ENCODE data around the gene DUSP8.

Gene DUSP8

GRCh38 chr11:1522081-1522424 is 50.0 kb downstream of the DUSP8 start:
- ATAC-seq = no peak
- TF ChIP-seq ISL1 (CRISPR knock-in tag; IDR thresholded peaks at IDR 0.05) (no peak), ZC3H10 (CRISPR knock-in tag; IDR thresholded peaks at IDR 0.05) (no peak), ZFP3 (CRISPR knock-in tag; IDR thresholded peaks at IDR 0.05) (no peak), ARNTL (CRISPR knock-in tag; IDR thresholded peaks at IDR 0.05; ENCODE audit: borderline replicate concordance, low read depth) (no peak), POU6F1 (CRISPR knock-in tag; IDR thresholded peaks at IDR 0.05; ENCODE audit: borderline replicate concordance, low read depth) (no peak), BACH2 (CRISPR knock-in tag; IDR thresholded peaks at IDR 0.05; ENCODE audit: borderline replicate concordance) (no peak), SNAI2 (CRISPR knock-in tag; IDR thresholded peaks at IDR 0.05) (no peak), PPARA (CRISPR knock-in tag; IDR thresholded peaks at IDR 0.05; ENCODE audit: borderline replicate concordance) (no peak), OSR1 (CRISPR knock-in tag; IDR thresholded peaks at IDR 0.05) (no peak), PATZ1 (CRISPR knock-in tag; IDR thresholded peaks at IDR 0.05; ENCODE audit: borderline replicate concordance) (no peak)
- TF ChIP-seq, protein P1, sequence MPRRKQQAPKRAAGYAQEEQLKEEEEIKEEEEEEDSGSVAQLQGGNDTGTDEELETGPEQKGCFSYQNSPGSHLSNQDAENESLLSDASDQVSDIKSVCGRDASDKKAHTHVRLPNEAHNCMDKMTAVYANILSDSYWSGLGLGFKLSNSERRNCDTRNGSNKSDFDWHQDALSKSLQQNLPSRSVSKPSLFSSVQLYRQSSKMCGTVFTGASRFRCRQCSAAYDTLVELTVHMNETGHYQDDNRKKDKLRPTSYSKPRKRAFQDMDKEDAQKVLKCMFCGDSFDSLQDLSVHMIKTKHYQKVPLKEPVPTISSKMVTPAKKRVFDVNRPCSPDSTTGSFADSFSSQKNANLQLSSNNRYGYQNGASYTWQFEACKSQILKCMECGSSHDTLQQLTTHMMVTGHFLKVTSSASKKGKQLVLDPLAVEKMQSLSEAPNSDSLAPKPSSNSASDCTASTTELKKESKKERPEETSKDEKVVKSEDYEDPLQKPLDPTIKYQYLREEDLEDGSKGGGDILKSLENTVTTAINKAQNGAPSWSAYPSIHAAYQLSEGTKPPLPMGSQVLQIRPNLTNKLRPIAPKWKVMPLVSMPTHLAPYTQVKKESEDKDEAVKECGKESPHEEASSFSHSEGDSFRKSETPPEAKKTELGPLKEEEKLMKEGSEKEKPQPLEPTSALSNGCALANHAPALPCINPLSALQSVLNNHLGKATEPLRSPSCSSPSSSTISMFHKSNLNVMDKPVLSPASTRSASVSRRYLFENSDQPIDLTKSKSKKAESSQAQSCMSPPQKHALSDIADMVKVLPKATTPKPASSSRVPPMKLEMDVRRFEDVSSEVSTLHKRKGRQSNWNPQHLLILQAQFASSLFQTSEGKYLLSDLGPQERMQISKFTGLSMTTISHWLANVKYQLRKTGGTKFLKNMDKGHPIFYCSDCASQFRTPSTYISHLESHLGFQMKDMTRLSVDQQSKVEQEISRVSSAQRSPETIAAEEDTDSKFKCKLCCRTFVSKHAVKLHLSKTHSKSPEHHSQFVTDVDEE (CRISPR knock-in tag; IDR thresholded peaks at IDR 0.05) = no peak

DNA sequence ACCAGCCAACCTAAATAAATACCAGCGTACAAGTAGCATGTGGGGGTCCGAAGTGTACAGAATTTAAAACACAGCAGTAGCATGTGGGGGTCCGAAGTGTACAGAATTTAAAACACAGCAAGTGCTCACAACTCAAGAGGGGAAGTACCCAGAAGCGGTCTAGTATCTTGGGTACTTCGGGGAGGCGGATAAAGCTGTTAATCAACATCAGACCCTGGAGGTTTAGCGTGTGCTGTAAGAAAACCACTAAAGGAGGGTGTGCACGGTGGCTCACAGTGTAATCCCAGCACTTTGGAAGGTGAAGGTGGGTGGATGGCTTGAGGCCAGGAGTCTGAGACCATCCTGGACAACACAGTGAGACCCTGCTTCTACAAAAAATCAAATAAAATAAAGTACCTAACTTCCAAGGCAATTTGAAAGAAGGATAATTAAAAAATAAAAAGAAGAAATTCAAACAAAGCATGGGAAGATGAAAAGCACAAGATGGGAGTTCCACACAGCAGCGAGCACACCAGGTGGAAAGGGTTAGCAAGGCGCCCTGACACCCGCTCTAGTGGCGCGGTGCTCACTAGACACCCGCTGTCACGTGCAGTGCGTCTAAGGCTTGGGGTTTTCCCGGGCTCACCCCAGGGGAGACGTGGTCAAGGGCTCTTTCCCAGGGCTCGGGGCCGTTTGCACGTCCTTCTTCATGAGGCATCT is 50.5 kb downstream of the DUSP8 start:
- no peak for ATAC-seq
- TF ChIP-seq OSR1 (CRISPR knock-in tag; IDR thresholded peaks at IDR 0.05) = no peak
- TF ChIP-seq PATZ1 (CRISPR knock-in tag; IDR thresholded peaks at IDR 0.05; ENCODE audit: borderline replicate concordance) = no peak
- no peak for TF ChIP-seq ESRRG (CRISPR knock-in tag; IDR thresholded peaks at IDR 0.05)
- TF ChIP-seq POU6F1 (CRISPR knock-in tag; IDR thresholded peaks at IDR 0.05; ENCODE audit: borderline replicate concordance, low read depth) = no peak
- TF ChIP-seq ZFP3 (CRISPR knock-in tag; IDR thresholded peaks at IDR 0.05) = no peak
- TF ChIP-seq ZNF565 (CRISPR knock-in tag; conservative IDR thresholded peaks at IDR 0.05; ENCODE audit: low read depth) = no peak
- TF ChIP-seq, protein P1 (CRISPR knock-in tag; IDR thresholded peaks at IDR 0.05) = no peak
- TF ChIP-seq RARB (CRISPR knock-in tag; IDR thresholded peaks at IDR 0.05) = no peak
- no peak for TF ChIP-seq TOX (CRISPR knock-in tag; IDR thresholded peaks at IDR 0.05; ENCODE audit: borderline replicate concordance)
- no peak for TF ChIP-seq TCF4 (CRISPR knock-in tag; IDR thresholded peaks at IDR 0.05; ENCODE audit: borderline replicate concordance)
- TF ChIP-seq ZNF8 (CRISPR knock-in tag; IDR thresholded peaks at IDR 0.05) = no peak
- TF ChIP-seq GLIS3 (CRISPR knock-in tag; IDR thresholded peaks at IDR 0.05) = no peak
- no peak for TF ChIP-seq ISL1 (CRISPR knock-in tag; IDR thresholded peaks at IDR 0.05)
- TF ChIP-seq ZC3H10 (CRISPR knock-in tag; IDR thresholded peaks at IDR 0.05) = no peak
- no peak for TF ChIP-seq ZFP30 (CRISPR knock-in tag; IDR thresholded peaks at IDR 0.05)
- TF ChIP-seq PPARA (CRISPR knock-in tag; IDR thresholded peaks at IDR 0.05; ENCODE audit: borderline replicate concordance) = no peak
- no peak for TF ChIP-seq ZNF70 (CRISPR knock-in tag; IDR thresholded peaks at IDR 0.05)
- no peak for TF ChIP-seq CSDC2 (CRISPR knock-in tag; IDR thresholded peaks at IDR 0.05)

Data from SK-N-SH treated with all-trans-retinoic acid at 6 μM for 48 hours (cell line).